Measurements from ENCODE around the gene ZSWIM5.

- TF ChIP-seq EZH2 (IDR thresholded peaks at IDR 0.05) (no peak), POLR2AphosphoS5 (IDR thresholded peaks at IDR 0.05; ENCODE audit: borderline replicate concordance, low read depth, low read length) (no peak), FOXP2 (optimal IDR thresholded peaks at IDR 0.05; ENCODE audit: control extremely low read depth, extremely low read length, insufficient read depth) (no peak)
Observed at GRCh38 chr1:45123358-45123757, 83.0 kb downstream of the ZSWIM5 start.
